GM21390 (cell line): Measurements from ENCODE around the gene BCL2L13.
A peak's percentile ranks its signal among the peaks of the same experiment; 100 is the strongest.

Experiments used
- ATAC-seq: cut with Tn5 transposase; IDR thresholded peaks from one replicate; pipeline ENCODE4 v1.9.1; 2021; ENCODE audit not compliant: unreplicated experiment

BCL2L13 gene

GRCh38 chr22:17638432-17639246 lies at the start of gene BCL2L13:
TSS of gene BCL2L13 (plus strand) at chr22:17638757. CDS start at chr22:17655712, 16,955 bp downstream.
- ATAC-seq, result peak; percentile 81

GRCh38 chr22:17589810-17590375 lies 48.7 kb upstream of the BCL2L13 start:
- ATAC-seq, result no peak

- ATAC-seq, result no peak
These were observed 48.0 kb upstream of the BCL2L13 start for GRCh38 chr22:17590586-17590985.

- no peak for ATAC-seq
These were observed 46.4 kb upstream of the BCL2L13 start for GRCh38 chr22:17592201-17592600.

- no peak for ATAC-seq
These were observed 42.3 kb upstream of the BCL2L13 start for GRCh38 chr22:17596226-17596625.

- no peak for ATAC-seq
These were observed 41.3 kb upstream of the BCL2L13 start for GRCh38 chr22:17597217-17597616.

GRCh38 chr22:17598318-17598717 lies 40.2 kb upstream of the BCL2L13 start:
- no peak for ATAC-seq

- ATAC-seq, result no peak
These were observed 37.5 kb upstream of the BCL2L13 start for GRCh38 chr22:17601031-17601430.

GRCh38 chr22:17603668-17604067 lies 34.9 kb upstream of the BCL2L13 start:
- no peak for ATAC-seq

- no peak for ATAC-seq
These were observed 32.1 kb upstream of the BCL2L13 start for GRCh38 chr22:17606496-17606895.

- ATAC-seq, result no peak
These were observed 30.6 kb upstream of the BCL2L13 start for GRCh38 chr22:17607891-17608521.

GRCh38 chr22:17612057-17612456 lies 26.5 kb upstream of the BCL2L13 start:
- ATAC-seq, result no peak

- ATAC-seq, result no peak
These were observed 25.3 kb upstream of the BCL2L13 start for GRCh38 chr22:17613280-17613679.

GRCh38 chr22:17627961-17628405 lies 10.6 kb upstream of the BCL2L13 start:
- no peak for ATAC-seq

GRCh38 chr22:17628406-17629172 lies 10.0 kb upstream of the BCL2L13 start, which contains the start of gene ATP6V1E1:
TSS of gene ATP6V1E1 (minus strand) at chr22:17628749. CDS start at chr22:17628635, 114 bp downstream.
- ATAC-seq, result peak; percentile 100

GRCh38 chr22:17629173-17629489 lies 9.4 kb upstream of the BCL2L13 start:
- no peak for ATAC-seq

GRCh38 chr22:17629641-17630040 lies 8.9 kb upstream of the BCL2L13 start:
- ATAC-seq, result no peak

- ATAC-seq, result no peak
These were observed 7.4 kb upstream of the BCL2L13 start for GRCh38 chr22:17631076-17631565.

- no peak for ATAC-seq
These were observed 5.2 kb upstream of the BCL2L13 start for GRCh38 chr22:17633217-17633997.

GRCh38 chr22:17633998-17634323 lies 4.6 kb upstream of the BCL2L13 start:
- no peak for ATAC-seq
